Erythroblast (primary cell): ENCODE data around the gene ICA1L.

ENCODE experiments used
- GATA1 ChIP-seq: IDR thresholded peaks from 2 replicates; pipeline ENCODE4 v1.6.1; 2011; ENCODE audit warnings: low read depth, mild to moderate bottlenecking, control low read depth, low read length, moderate library complexity
- POLR2A ChIP-seq: IDR thresholded peaks from 2 replicates; pipeline ENCODE4 v1.6.1; 2011; ENCODE audit warnings: mild to moderate bottlenecking, low read length

DNA sequence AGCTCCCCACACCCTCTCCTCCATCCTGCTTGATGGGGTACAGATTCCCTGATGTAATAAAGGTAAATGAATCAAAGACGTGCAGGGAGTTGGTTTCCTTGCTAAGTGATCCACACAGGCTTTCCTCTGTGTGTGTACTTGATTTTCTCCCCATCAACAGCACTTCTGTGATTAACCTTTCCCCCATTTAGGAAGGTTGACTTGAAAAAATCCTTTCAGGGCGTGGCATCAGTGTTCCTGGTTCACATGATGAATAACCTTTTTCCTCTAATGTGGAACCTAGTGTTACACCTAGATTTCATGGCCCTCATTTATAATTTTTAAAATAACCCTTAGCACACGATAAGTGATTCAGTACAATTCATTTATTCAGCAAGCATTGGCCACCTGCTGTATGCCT, 115.0 kb downstream of the ICA1L start:
- TF ChIP-seq POLR2A = no peak
- TF ChIP-seq GATA1 = no peak
